ENCODE results near the gene NNT.

- TF ChIP-seq, protein P1, sequence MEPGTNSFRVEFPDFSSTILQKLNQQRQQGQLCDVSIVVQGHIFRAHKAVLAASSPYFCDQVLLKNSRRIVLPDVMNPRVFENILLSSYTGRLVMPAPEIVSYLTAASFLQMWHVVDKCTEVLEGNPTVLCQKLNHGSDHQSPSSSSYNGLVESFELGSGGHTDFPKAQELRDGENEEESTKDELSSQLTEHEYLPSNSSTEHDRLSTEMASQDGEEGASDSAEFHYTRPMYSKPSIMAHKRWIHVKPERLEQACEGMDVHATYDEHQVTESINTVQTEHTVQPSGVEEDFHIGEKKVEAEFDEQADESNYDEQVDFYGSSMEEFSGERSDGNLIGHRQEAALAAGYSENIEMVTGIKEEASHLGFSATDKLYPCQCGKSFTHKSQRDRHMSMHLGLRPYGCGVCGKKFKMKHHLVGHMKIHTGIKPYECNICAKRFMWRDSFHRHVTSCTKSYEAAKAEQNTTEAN (CRISPR knock-in tag; conservative IDR thresholded peaks at IDR 0.05): no peak
- TF ChIP-seq HMGXB4 (CRISPR knock-in tag; IDR thresholded peaks at IDR 0.05; ENCODE audit: borderline replicate concordance in 1 of 2, low read depth in 1 of 2) (no peak), GATAD2A (CRISPR knock-in tag; IDR thresholded peaks at IDR 0.05) (no peak), SNAPC4 (CRISPR knock-in tag; IDR thresholded peaks at IDR 0.05) (no peak), JUN (CRISPR knock-in tag; IDR thresholded peaks at IDR 0.05) (no peak), ZNF274 (CRISPR knock-in tag; IDR thresholded peaks at IDR 0.05) (no peak), FLYWCH1 (CRISPR knock-in tag; IDR thresholded peaks at IDR 0.05) (no peak), PCBP1 (IDR thresholded peaks at IDR 0.05; ENCODE audit: borderline replicate concordance, low read depth, low read length) (no peak), SMARCC2 (IDR thresholded peaks at IDR 0.05) (no peak), CBFB (CRISPR knock-in tag; IDR thresholded peaks at IDR 0.05) (no peak)
- TF ChIP-seq, protein P2, sequence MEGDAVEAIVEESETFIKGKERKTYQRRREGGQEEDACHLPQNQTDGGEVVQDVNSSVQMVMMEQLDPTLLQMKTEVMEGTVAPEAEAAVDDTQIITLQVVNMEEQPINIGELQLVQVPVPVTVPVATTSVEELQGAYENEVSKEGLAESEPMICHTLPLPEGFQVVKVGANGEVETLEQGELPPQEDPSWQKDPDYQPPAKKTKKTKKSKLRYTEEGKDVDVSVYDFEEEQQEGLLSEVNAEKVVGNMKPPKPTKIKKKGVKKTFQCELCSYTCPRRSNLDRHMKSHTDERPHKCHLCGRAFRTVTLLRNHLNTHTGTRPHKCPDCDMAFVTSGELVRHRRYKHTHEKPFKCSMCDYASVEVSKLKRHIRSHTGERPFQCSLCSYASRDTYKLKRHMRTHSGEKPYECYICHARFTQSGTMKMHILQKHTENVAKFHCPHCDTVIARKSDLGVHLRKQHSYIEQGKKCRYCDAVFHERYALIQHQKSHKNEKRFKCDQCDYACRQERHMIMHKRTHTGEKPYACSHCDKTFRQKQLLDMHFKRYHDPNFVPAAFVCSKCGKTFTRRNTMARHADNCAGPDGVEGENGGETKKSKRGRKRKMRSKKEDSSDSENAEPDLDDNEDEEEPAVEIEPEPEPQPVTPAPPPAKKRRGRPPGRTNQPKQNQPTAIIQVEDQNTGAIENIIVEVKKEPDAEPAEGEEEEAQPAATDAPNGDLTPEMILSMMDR (CRISPR knock-in tag; IDR thresholded peaks at IDR 0.05): no peak
These were observed 72.4 kb downstream of the NNT start for GRCh38 chr5:43675357-43675756.

Data from HepG2 (cell line).